Activated naive CD4-positive, alpha-beta T cell treated with anti-CD3 and anti-CD28 coated beads, Interleukin-2, amount 10 ng/mL, durations not matched to agents 5 hours and 36 hours (primary cell): ENCODE results near the gene MRPS23. TPM values are rescaled to one million over a fixed set of nuclear protein-coding genes. Genes with fewer than 3 reads are reported as not detected.

ENCODE experiments used
- total RNA-seq, 2 experiments: library from RNA; stranded (reverse); gene quantifications; one replicate each; pipeline ENCODE4 v1.2.3, GENCODE V29; 2021

Gene MRPS23
- total RNA-seq, result 10 to 100 TPM; 30.2 to 36.1 TPM

GRCh38 chr17:57849874-57850754 is at the start of gene MRPS23:
Gene MRPS23 (minus strand): TSS chr17:57850044. CDS start chr17:57850010, 34 bp downstream.

Other genes starting within 250 kb of the MRPS23 start
- not detected for gene CCDC182, start 104.7 kb downstream of the MRPS23 start, total RNA-seq
- not detected for gene CUEDC1, start 105.4 kb upstream of the MRPS23 start, total RNA-seq
- gene VEZF1, start 138.2 kb upstream of the MRPS23 start, total RNA-seq, result 10 to 100 TPM; 48.9 to 50.1 TPM
- 100 to 1,000 TPM; 284 to 293 TPM for gene SRSF1, start 157.2 kb upstream of the MRPS23 start, total RNA-seq
- gene DYNLL2, start 233.4 kb upstream of the MRPS23 start, total RNA-seq, result 10 to 100 TPM; 29.6 to 29.9 TPM